Activated naive CD4-positive, alpha-beta T cell treated with anti-CD3 and anti-CD28 coated beads, Interleukin-2, amount 50 U/mL, for 16 hours (primary cell): Measurements from ENCODE around the gene PACS1.

Experiments
- DNase-seq: peaks from one replicate; pipeline ENCODE4 v3.0.0-alpha.2; 2020

PACS1 gene

DNA sequence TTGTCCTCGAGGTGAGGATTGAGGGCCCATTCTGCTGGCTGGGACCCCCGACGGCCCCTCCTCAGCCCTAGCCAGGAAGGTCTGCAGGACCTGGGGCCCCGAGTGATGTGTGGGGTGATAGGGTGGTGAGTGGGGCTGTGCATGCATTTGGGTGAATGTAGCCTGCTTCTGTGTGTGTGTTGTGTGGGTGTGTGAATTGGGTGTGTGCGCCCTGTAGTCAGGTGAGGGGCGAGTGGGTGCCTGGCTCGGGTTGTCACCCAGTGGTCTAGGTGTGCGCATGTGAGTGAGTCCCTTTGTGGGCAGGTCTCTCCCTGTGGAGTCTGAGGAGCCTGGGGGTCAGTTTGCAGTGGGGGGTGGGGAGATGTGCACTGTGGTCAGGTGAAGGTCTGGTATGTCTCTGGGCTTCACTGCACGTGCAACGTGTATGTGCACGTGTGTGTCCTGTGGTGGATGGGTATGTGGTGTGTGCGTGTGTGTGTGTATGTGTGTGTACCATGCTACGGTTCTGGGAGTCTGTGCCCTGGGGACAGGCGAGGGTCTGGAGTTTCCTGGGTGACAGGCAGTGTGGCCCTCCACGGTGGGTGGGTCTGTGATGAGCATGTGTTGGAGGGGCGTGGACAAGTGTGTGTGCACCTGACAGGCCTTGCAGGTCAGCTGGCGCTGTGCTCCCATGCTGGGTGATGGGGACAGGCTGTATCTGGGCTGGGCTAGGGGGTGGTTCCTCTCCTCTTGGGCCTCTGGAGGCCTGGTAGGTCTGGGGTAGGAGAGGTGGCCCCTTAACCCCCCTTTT is 222.7 kb downstream of the PACS1 start:
- DNase-seq = no peak

DNA sequence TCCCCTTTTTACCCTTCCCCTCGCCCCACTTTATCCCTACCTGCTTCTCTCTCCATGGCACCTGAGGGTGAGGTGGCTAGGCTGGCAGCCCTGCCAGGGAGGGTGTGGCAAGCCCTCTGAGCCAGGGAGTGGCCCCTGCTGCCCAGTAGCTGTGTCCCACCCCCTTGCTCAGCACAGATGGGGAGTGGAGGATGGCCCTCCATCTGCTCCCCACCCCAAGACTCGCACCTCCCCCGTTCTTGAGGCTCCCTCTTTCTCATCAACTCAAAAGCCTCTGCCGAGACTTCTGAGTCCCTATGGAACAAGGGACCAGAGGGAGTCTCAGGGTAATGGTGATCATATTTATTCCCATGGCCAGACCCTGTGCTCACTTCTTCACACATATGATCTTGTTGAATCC is 223.3 kb downstream of the PACS1 start:
- DNase-seq = no peak

GRCh38 chr11:66293777-66294625 is 223.9 kb downstream of the PACS1 start:
- no peak for DNase-seq
